Measurements from ENCODE around the gene PAXX.
A peak's percentile ranks its signal among the peaks of the same experiment; 100 is the strongest.

The PAXX gene

GRCh38 chr9:136968333-136969127 lies 23.7 kb upstream of the PAXX start:
- DNase-seq (ENCODE audit: low read depth in 2 of 2): no peak

- no peak for DNase-seq (ENCODE audit: low read depth in 2 of 2)
Measured at GRCh38 chr9:136969150-136969549, 23.1 kb upstream of the PAXX start.

GRCh38 chr9:136969774-136970173 lies 22.4 kb upstream of the PAXX start:
- DNase-seq (ENCODE audit: low read depth in 2 of 2): no peak

- DNase-seq (ENCODE audit: low read depth in 2 of 2): no peak
Measured at GRCh38 chr9:136970361-136970760, 21.9 kb upstream of the PAXX start.

GRCh38 chr9:136971746-136972145 lies 20.5 kb upstream of the PAXX start:
- no peak for DNase-seq (ENCODE audit: low read depth in 2 of 2)

GRCh38 chr9:136972335-136972734 lies 19.9 kb upstream of the PAXX start:
- no peak for DNase-seq (ENCODE audit: low read depth in 2 of 2)

- DNase-seq (ENCODE audit: low read depth in 2 of 2): no peak
Measured at GRCh38 chr9:136972743-136973142, 19.5 kb upstream of the PAXX start.

- DNase-seq (ENCODE audit: low read depth in 2 of 2): no peak
Measured at GRCh38 chr9:136973618-136974617, 18.3 kb upstream of the PAXX start.

GRCh38 chr9:136974817-136975535 lies 17.2 kb upstream of the PAXX start:
- DNase-seq (ENCODE audit: low read depth in 2 of 2): no peak

GRCh38 chr9:136975644-136976043 lies 16.6 kb upstream of the PAXX start:
- DNase-seq (ENCODE audit: low read depth in 2 of 2): no peak

- no peak for DNase-seq (ENCODE audit: low read depth in 2 of 2)
Measured at GRCh38 chr9:136977223-136977622, 15.0 kb upstream of the PAXX start, which contains the start of gene PTGDS. Gene PTGDS, plus strand, starts transcription at chr9:136977504. Its CDS starts 75 bp downstream, at chr9:136977579.

- no peak for DNase-seq (ENCODE audit: low read depth in 2 of 2)
Measured at GRCh38 chr9:136977649-136978072, 14.6 kb upstream of the PAXX start.

GRCh38 chr9:136978073-136978864 lies 14.0 kb upstream of the PAXX start:
- DNase-seq (ENCODE audit: low read depth in 2 of 2): peak; percentile 57 to 66

- DNase-seq (ENCODE audit: low read depth in 2 of 2): no peak
Measured at GRCh38 chr9:136978865-136979544, 13.2 kb upstream of the PAXX start.

GRCh38 chr9:136979769-136980587 lies 12.2 kb upstream of the PAXX start:
- DNase-seq (ENCODE audit: low read depth in 2 of 2): no peak

GRCh38 chr9:136980669-136981478 lies 11.3 kb upstream of the PAXX start:
- no peak for DNase-seq (ENCODE audit: low read depth in 2 of 2)

- DNase-seq (ENCODE audit: low read depth in 2 of 2): no peak
Measured at GRCh38 chr9:136981588-136982231, 10.5 kb upstream of the PAXX start.

Data from stimulated activated CD8-positive, alpha-beta memory T cell treated with anti-CD3 and anti-CD28 coated beads, Interleukin-2, amount 100 ng/mL, for 1 hour (primary cell).